SW480 (cell line): ENCODE results near the gene TSEN34.
"Not testable (repeated sequence)": the region's sequence is repeated elsewhere in the genome, so short reads cannot be mapped to it uniquely, and the experiment has no call there.

Source experiments
- DNase-seq: peaks from one replicate; pipeline ENCODE4 v3.0.0-alpha.2; 2016; ENCODE audit warnings: low spot score

Gene TSEN34

GRCh38 chr19:54239491-54240371, 48.6 kb downstream of the TSEN34 start:
- DNase-seq: not testable (repeated sequence)

- not testable (repeated sequence) for DNase-seq
Measured at GRCh38 chr19:54240372-54241336, 49.5 kb downstream of the TSEN34 start.

GRCh38 chr19:54242234-54242633, 51.1 kb downstream of the TSEN34 start:
- DNase-seq: not testable (repeated sequence)

DNA sequence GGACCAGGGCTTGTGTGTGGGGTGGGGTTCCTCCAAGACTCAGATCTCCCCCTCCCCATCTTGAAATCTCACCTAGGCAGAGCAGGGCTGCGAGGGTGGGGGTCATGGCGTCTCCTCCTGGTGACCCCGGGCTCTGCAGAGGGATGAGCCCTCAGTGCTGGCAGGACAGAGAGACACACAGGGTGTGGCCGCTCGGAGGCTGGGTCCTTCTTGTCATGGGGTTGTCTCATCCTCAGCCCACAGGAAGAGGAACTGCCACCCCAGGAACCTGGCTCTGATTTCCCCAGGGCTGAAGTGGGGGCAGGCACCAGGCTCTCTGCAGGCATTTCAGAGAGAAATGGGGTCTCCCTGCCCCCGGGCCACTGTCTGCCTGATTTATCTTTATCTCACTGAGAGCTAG, 51.5 kb downstream of the TSEN34 start, which contains the start of gene LILRA6:
LILRA6 (minus strand) TSS at position 145 of the 400 bp plus-strand sequence.
- not testable (repeated sequence) for DNase-seq

DNA sequence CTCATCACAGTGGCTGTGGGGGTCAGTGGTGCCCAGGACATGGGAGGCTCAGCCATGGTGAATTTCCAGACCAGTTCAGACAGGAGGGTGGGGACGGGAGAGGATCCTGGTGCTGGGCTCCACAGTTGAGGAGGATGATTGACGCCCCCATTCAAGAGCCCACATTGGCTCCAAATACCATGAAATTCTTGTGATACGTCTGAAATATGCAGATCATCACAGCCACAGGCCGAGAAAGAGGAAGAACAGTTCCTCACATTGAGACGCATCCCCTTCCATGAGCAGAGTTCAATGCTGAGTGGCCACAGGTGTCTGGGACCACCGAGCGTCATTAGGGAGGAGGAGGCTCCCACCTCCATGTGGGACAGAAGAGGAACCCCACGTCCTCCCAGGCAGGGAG, 52.7 kb downstream of the TSEN34 start:
- not testable (repeated sequence) for DNase-seq
